Fibroblast of villous mesenchyme (primary cell): ENCODE data around the gene RAPGEF2. TPM values are rescaled to one million over a fixed set of nuclear protein-coding genes. Genes with fewer than 3 reads are reported as not detected.

Experiments used
- DNase-seq: peaks from one replicate; pipeline ENCODE4 v3.0.0-alpha.2; 2010; ENCODE audit warnings: low read depth
- H3K4me3 ChIP-seq: 2 replicates; pipeline ENCODE4 v1.5.1; 2011; ENCODE audit warnings: low read depth, mild to moderate bottlenecking, low read length
- total RNA-seq: library from RNA; depleted of rRNA; stranded (reverse); fragments of >200 nt; gene quantifications from 2 replicates; pipeline ENCODE4 v1.2.3, GENCODE V29; 2012
- TF ChIP-seq, protein P1 (sequence below): IDR thresholded peaks from 2 replicates; pipeline ENCODE4 v1.5.1; 2012; ENCODE audit warnings: low read depth, mild to moderate bottlenecking, low read length; ENCODE audit not compliant: insufficient read depth

Gene RAPGEF2
- total RNA-seq, 1 donor = 47.1 TPM

DNA sequence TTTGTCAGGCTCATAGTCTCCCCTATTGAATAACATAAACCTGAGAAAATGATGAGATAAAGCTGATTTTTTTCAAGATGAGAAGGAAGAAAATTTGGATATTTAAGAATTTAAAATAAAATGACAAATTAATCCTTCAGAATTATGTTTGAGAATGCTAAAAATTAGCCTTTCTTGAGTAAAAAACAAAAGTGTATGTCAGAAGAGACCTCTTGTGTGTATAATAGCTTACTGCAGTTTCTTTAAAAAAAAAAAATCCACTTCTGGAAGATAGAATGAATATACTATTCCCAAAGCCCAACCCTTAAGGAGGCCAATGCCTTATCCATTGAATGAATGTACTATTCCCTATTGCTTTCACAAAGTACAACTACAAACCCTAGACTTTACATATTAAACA is 281.8 kb downstream of the RAPGEF2 start:
- TF ChIP-seq, protein P1, sequence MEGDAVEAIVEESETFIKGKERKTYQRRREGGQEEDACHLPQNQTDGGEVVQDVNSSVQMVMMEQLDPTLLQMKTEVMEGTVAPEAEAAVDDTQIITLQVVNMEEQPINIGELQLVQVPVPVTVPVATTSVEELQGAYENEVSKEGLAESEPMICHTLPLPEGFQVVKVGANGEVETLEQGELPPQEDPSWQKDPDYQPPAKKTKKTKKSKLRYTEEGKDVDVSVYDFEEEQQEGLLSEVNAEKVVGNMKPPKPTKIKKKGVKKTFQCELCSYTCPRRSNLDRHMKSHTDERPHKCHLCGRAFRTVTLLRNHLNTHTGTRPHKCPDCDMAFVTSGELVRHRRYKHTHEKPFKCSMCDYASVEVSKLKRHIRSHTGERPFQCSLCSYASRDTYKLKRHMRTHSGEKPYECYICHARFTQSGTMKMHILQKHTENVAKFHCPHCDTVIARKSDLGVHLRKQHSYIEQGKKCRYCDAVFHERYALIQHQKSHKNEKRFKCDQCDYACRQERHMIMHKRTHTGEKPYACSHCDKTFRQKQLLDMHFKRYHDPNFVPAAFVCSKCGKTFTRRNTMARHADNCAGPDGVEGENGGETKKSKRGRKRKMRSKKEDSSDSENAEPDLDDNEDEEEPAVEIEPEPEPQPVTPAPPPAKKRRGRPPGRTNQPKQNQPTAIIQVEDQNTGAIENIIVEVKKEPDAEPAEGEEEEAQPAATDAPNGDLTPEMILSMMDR = peak; percentile 28
- no peak overlapping the region for H3K4me3 ChIP-seq
- no peak for DNase-seq

DNA sequence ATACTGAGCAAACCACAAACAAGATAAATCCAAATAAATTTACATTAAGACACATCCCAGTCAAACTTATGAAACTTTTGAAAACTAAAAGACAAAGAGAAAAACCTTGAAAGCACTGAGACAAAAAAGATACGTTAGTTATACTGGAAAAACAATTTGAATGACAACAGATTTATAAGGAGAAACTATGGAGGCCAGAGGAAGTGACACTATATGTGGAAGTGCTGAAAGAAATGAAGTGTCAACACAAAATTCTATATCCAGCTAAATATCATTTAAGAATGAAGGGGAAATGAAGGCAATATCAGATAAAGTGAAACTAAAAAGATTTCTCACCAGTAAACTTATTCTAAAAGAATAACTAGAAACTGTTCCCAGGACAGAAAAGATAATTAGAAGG is 283.7 kb downstream of the RAPGEF2 start:
- TF ChIP-seq, protein P1 = no peak
- DNase-seq = no peak
- no peak overlapping the region for H3K4me3 ChIP-seq

DNA sequence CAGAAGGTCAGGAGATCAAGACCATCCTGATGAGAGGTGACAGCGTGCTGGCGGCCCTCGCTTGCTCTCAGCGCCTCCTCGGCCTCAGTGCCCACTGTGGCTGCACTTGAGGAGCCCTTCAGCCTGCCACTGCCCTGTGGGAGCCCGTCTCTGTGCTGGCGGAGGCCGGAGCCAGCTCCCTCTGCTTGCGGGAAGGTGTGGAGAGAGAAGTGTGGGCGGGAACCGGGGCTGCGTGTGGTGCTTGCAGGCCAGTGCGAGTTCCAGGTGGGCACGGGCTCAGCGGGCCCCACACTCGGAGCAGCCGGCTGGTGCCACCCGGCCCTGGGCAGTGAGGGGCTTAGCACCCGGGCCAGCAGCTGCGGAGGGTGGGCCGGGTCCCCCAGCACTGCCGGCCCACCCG is 286.9 kb downstream of the RAPGEF2 start:
- H3K4me3 ChIP-seq = no peak overlapping the region
- TF ChIP-seq, protein P1 = no peak
- no peak for DNase-seq

- TF ChIP-seq, protein P1 = no peak
- DNase-seq = peak; percentile 95
- H3K4me3 ChIP-seq = no peak overlapping the region
Observed at GRCh38 chr4:159390648-159391047, 287.8 kb downstream of the RAPGEF2 start.

GRCh38 chr4:159395693-159396092 is 292.8 kb downstream of the RAPGEF2 start:
- TF ChIP-seq, protein P1 = no peak
- DNase-seq = no peak
- no peak overlapping the region for H3K4me3 ChIP-seq

DNA sequence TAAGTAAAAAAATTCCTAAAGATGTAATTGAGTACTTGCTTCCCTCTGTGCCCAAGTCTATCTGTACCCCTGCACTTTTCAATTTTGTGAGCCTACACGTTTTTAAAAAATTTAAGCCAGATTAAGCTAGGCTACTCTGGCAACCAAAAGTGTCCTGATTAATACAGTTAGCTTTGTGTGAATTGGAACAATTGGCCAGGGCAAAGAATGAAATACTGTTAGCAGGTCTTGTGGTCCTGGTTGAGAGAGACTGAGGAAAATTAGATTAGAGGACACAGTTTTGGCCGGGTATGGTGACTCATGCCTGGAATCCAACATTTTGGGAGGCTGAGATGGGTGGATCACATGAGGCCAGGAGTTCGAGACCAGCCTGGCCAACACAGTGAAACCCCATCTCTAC is 293.3 kb downstream of the RAPGEF2 start:
- H3K4me3 ChIP-seq = no peak overlapping the region
- DNase-seq = no peak
- TF ChIP-seq, protein P1 = no peak

GRCh38 chr4:159398236-159398638 is 295.4 kb downstream of the RAPGEF2 start:
- H3K4me3 ChIP-seq = no peak overlapping the region
- TF ChIP-seq, protein P1 = no peak
- peak; percentile 44 for DNase-seq
